Spleen (tissue), 7 donors: Measurements from ENCODE around the gene DUSP9.

Experiments used
- POLR2AphosphoS5 ChIP-seq, 3 donors: sonication (generic); formaldehyde crosslinking; IDR thresholded peaks; one replicate each; pipeline ENCODE4 v1.5.1; 2017; ENCODE audit warnings: antibody characterized with exemption in 3 of 3
- TF ChIP-seq, protein P1 (sequence below), 11 experiments: fragments of 200-600 bp in 7 of 11; fragments of 450-650 bp in 4 of 11; sonication (generic) in 4 of 11; IDR thresholded peaks in 8 of 11; conservative IDR thresholded peaks in 3 of 11; 1 replicate in 7 of 11; 2 replicates in 4 of 11; pipeline versions ENCODE4 v1.4.0 to v1.8.0; 2016 to 2021; ENCODE audit warnings: antibody characterized with exemption in 11 of 11, inconsistent platforms in 4 of 11, mild to moderate bottlenecking in 1 of 11
- donor health status: DM: no; HTN: no; CAD: no; lungs with moderate emphysema.
- donor health status: DM: no; HTN: no; CAD: no.
- donor health status: DM: no; HTN: no; CAD: no.

DNA sequence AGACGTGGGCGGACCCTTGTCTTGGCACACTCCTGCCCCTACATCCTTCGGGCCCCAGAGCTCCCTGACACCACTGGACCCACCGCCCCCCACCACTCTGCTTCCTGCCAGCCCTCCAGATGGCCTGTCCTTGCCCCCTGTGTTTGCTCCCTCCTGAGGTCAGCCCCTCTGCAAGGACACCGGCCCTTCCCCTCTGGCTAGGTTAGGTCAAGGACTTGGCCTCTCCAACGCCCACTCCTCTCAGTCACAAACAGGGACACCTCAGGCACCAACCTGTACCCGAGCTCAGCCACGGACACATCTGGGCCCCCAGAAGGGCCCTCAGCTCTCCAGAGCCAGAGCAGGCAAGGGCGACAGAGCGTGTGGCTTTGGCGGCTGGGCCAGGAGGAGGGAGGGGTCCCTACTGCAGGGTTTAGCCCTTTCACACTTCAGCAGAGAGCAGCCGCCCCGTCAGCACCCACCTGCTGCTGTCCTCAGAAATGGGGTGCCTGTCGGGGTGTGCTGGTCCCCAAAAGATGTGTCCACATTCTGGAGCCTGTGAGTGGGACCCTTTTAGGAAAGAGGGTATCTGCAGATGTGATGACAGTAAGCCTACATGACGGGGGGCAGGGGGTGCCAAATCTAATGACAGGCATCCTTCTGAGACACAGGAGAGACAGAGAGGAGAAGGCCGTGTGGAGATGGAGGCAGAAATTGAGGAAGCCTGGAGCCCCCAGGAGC, 23.5 kb upstream of the DUSP9 start:
- TF ChIP-seq POLR2AphosphoS5 (IDR thresholded peaks at IDR 0.05) = no peak
- TF ChIP-seq, protein P1, sequence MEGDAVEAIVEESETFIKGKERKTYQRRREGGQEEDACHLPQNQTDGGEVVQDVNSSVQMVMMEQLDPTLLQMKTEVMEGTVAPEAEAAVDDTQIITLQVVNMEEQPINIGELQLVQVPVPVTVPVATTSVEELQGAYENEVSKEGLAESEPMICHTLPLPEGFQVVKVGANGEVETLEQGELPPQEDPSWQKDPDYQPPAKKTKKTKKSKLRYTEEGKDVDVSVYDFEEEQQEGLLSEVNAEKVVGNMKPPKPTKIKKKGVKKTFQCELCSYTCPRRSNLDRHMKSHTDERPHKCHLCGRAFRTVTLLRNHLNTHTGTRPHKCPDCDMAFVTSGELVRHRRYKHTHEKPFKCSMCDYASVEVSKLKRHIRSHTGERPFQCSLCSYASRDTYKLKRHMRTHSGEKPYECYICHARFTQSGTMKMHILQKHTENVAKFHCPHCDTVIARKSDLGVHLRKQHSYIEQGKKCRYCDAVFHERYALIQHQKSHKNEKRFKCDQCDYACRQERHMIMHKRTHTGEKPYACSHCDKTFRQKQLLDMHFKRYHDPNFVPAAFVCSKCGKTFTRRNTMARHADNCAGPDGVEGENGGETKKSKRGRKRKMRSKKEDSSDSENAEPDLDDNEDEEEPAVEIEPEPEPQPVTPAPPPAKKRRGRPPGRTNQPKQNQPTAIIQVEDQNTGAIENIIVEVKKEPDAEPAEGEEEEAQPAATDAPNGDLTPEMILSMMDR (IDR thresholded peaks at IDR 0.05 in 8 of 11, conservative IDR thresholded peaks at IDR 0.05 in 3 of 11) = no peak
